B cell (primary cell): Measurements from ENCODE around the gene SMARCA4. TPM values are rescaled to one million over a fixed set of nuclear protein-coding genes. Genes with fewer than 3 reads are reported as not detected.
A peak's percentile ranks its signal among the peaks of the same experiment; 100 is the strongest.

Experiments
- ATAC-seq: fragments of 200-7000 bp; cut with Tn5 transposase; one replicate; pipeline ENCODE4 v1.10.0; 2021; ENCODE audit warnings: low read depth, mild to moderate bottlenecking, moderate number of reproducible peaks, moderate library complexity
- CTCF ChIA-PET: fragments of 350-600 bp; sonication (Branson Sonifier 250); formaldehyde crosslinking; loops from one replicate; lab custom pipeline; 2021; ENCODE audit warnings: antibody characterized with exemption, inconsistent platforms; lab: Charles Lee
- POLR2A ChIA-PET: fragments of 350-600 bp; sonication (Branson Sonifier 250); formaldehyde crosslinking; loops from one replicate; lab custom pipeline; 2021; ENCODE audit warnings: antibody characterized with exemption; lab: Charles Lee
- DNase-seq: peaks from one replicate; pipeline ENCODE4 v3.0.0; 2013
- H2AFZ ChIP-seq: 2 replicates; pipeline ENCODE4 v1.6.1; 2012; ENCODE audit warnings: mild to moderate bottlenecking, low read depth, low read length; ENCODE audit not compliant: insufficient read depth, poor library complexity, severe bottlenecking
- H3K27ac ChIP-seq, 2 donors: 1 replicate in 1 of 2; 2 replicates in 1 of 2; pipeline ENCODE4 v1.5.1; 2012 to 2013; ENCODE audit warnings: low read length in 2 of 2, mild to moderate bottlenecking in 2 of 2, moderate library complexity in 1 of 2
- H3K27me3 ChIP-seq, 4 experiments: fragments of 200-600 bp in 1 of 4; sonication (generic) in 1 of 4; replicated peaks in 1 of 4; 1 replicate in 2 of 4; 2 replicates in 2 of 4; pipeline versions ENCODE4 v1.6.1 to v1.7.0; 2013 to 2016; ENCODE audit warnings: low read length in 3 of 4, mild to moderate bottlenecking in 2 of 4, mixed read lengths in 1 of 4, moderate library complexity in 1 of 4; ENCODE audit not compliant: insufficient read depth in 4 of 4, control insufficient read depth in 3 of 4; ENCODE audit errors: control extremely low read depth in 1 of 4
- H3K36me3 ChIP-seq, 2 experiments: replicated peaks in 1 of 2; 1 replicate in 1 of 2; 2 replicates in 1 of 2; pipeline versions ENCODE4 v1.6.1 to v1.7.1; 2013; ENCODE audit warnings: low read length in 1 of 2; ENCODE audit not compliant: insufficient read depth in 2 of 2, control insufficient read depth in 1 of 2; ENCODE audit errors: control extremely low read depth in 1 of 2, extremely low read depth in 1 of 2
- H3K4me1 ChIP-seq, 2 donors: fragments of 200-600 bp in 1 of 2; sonication (generic) in 1 of 2; 1 replicate in 1 of 2; 2 replicates in 1 of 2; pipeline versions ENCODE4 v1.5.1 to v1.6.1; 2013 to 2017; ENCODE audit warnings: low read length in 2 of 2; ENCODE audit not compliant: control insufficient read depth in 2 of 2, insufficient read depth in 2 of 2
- H3K4me2 ChIP-seq: replicated peaks from 2 replicates; pipeline ENCODE3; 2012; ENCODE audit warnings: mild to moderate bottlenecking, low read depth, low read length; ENCODE audit not compliant: poor library complexity, severe bottlenecking
- H3K4me3 ChIP-seq, 5 experiments: fragments of 200-600 bp in 1 of 5; sonication (generic) in 1 of 5; 1 replicate in 3 of 5; 2 replicates in 2 of 5; pipeline versions ENCODE4 v1.5.1 to v1.7.0; 2011 to 2016; ENCODE audit warnings: low read length in 4 of 5, mild to moderate bottlenecking in 4 of 5, low read depth in 2 of 5, control low read depth in 1 of 5, moderate library complexity in 1 of 5; ENCODE audit not compliant: insufficient read depth in 1 of 5; ENCODE audit errors: control extremely low read depth in 1 of 5, extremely low read depth in 1 of 5
- H3K79me2 ChIP-seq: fragments of 200-600 bp; sonication (generic); one replicate; pipeline ENCODE4 v1.6.0; 2016; ENCODE audit warnings: low read length; ENCODE audit not compliant: control insufficient read depth, insufficient read depth
- H3K9ac ChIP-seq: fragments of 200-600 bp; sonication (generic); 2 replicates; pipeline ENCODE4 v1.6.1; 2017; ENCODE audit warnings: mild to moderate bottlenecking, low read length, moderate library complexity
- H3K9me3 ChIP-seq, 3 donors: one replicate each; pipeline versions ENCODE4 v1.6.1 to v1.7.1; 2013; ENCODE audit warnings: low read length in 2 of 3; ENCODE audit not compliant: control insufficient read depth in 2 of 3, insufficient read depth in 1 of 3; ENCODE audit errors: control extremely low read depth in 1 of 3
- H4K20me1 ChIP-seq: 2 replicates; pipeline ENCODE4 v1.6.0; 2012; ENCODE audit warnings: mild to moderate bottlenecking, low read length; ENCODE audit not compliant: insufficient read depth, control insufficient read depth, poor library complexity, severe bottlenecking
- H3K27ac Mint-ChIP-seq: one replicate; pipeline ENCODE4 v1.8.0; 2021; ENCODE audit warnings: mixed read lengths
- H3K27me3 Mint-ChIP-seq: one replicate; pipeline ENCODE4 v1.8.0; 2021; ENCODE audit warnings: mixed read lengths
- H3K4me1 Mint-ChIP-seq: one replicate; pipeline ENCODE4 v1.8.0; 2021; ENCODE audit warnings: mixed read lengths
- H3K4me3 Mint-ChIP-seq: one replicate; pipeline ENCODE4 v1.8.0; 2021; ENCODE audit warnings: mixed read lengths
- H3K9me3 Mint-ChIP-seq: one replicate; pipeline ENCODE4 v1.8.0; 2022; ENCODE audit warnings: mixed read lengths; ENCODE audit not compliant: insufficient read depth
- EZH2 ChIP-seq: IDR thresholded peaks from 2 replicates; pipeline ENCODE4 v1.6.1; 2012; ENCODE audit warnings: borderline replicate concordance, low read depth, mild to moderate bottlenecking, moderate library complexity, low read length; ENCODE audit not compliant: insufficient read depth, poor library complexity, severe bottlenecking
- WGBS: methylation state at CpG from one replicate; pipeline ENCODE4 v1.1.5; 2013; ENCODE audit warnings: missing lambda C conversion rate; ENCODE audit not compliant: insufficient coverage; 5-methylcytosine and 5-hydroxymethylcytosine counted together
- intact Hi-C: fragments of 100-400 bp; cut with micrococcal nuclease; formaldehyde crosslinking; loops from one replicate; pipeline ENCODE4 v1.10.0; 2022
- polyA plus RNA-seq: library from polyadenylated mRNA; depleted of rRNA; stranded (reverse); fragments of >200 nt; gene quantifications from 2 replicates; pipeline ENCODE4 v1.2.3, GENCODE V29; 2012
- total RNA-seq, 2 donors: library from RNA; stranded (reverse); fragments of 120-200 nt in 1 of 2; gene quantifications; 1 replicate in 1 of 2; 2 replicates in 1 of 2; pipeline versions ENCODE4 v1.2.3 to v1.2.4, GENCODE V29; 2013 to 2022
- TF ChIP-seq, protein P1 (sequence below): fragments of 200-600 bp; IDR thresholded peaks from one replicate; pipeline ENCODE4 v1.8.0; 2022; ENCODE audit warnings: antibody characterized with exemption, mild to moderate bottlenecking

The SMARCA4 gene
- total and polyA plus RNA-seq, 2 donors (not counting 1 experiment from before 2014, with no cell fraction given): 49.7 to 82.3 TPM

DNA sequence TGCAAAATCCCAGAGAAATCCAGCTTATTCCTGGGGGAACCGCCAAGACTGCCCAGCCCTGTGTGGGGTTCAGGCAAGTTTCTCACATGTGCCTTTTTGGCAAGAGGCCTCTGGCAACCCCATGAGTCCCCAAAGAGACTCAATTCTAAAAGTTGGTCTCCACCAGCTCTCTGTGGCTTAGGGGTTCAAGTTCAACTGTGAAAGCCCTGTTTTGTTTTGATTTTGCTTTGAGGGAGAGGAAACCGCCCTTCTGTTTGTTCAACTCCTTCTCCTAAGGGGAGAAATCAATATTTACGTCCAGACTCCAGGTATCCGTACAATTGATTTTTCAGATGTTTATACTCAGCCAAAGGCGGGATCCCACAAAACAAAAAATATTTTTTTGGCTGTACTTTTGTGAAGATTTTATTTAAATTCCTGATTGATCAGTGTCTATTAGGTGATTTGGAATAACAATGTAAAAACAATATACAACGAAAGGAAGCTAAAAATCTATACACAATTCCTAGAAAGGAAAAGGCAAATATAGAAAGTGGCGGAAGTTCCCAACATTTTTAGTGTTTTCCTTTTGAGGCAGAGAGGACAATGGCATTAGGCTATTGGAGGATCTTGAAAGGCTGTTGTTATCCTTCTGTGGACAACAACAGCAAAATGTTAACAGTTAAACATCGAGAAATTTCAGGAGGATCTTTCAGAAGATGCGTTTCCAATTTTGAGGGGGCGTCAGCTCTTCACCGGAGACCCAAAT lies 127.8 kb downstream of the SMARCA4 start:
- no peak overlapping the region for H3K9ac ChIP-seq
- WGBS: 32% methylated on average over 4 of the region's 11 CpGs
- peaks cover 41 to 48% of the 10 kb centered on the region in 2 donors for H3K4me1 ChIP-seq
- peaks cover under 1% of the 10 kb centered on the region for H3K79me2 ChIP-seq
- DNase-seq (no peak), ATAC-seq (no peak)
- H4K20me1 ChIP-seq: no peaks in the 10 kb centered on the region
- no peak overlapping the region for H2AFZ ChIP-seq
- peaks cover 1 to 46% (median 28%) of the 10 kb centered on the region in 3 donors for H3K9me3 ChIP-seq
- peak overlapping the region; percentile 64 for H3K4me3 Mint-ChIP-seq
- H3K27ac Mint-ChIP-seq: peak overlapping the region; percentile 65
- ChIA-PET POLR2A (no interaction called here), CTCF (interaction anchor here (0.6 to 2.7 kb wide), 3 partner anchors 37 to 152 kb away, joined by 3 to 8 read pairs (median 7); no protein-coding TSS in a partner anchor)
- H3K27me3 Mint-ChIP-seq: peaks cover 20% of the 10 kb centered on the region
- H3K4me2 ChIP-seq: peak overlapping the region; percentile 88
- H3K4me3 ChIP-seq: peak overlapping the region in 2 of 5 experiments; percentile 15 to 54
- H3K36me3 ChIP-seq: no peaks in the 10 kb centered on the region
- no peaks in the 10 kb centered on the region for H3K9me3 Mint-ChIP-seq
- H3K27me3 ChIP-seq: peaks cover 0 to 58% (median 28%) of the 10 kb centered on the region in 4 experiments
- peaks cover 23% of the 10 kb centered on the region for H3K4me1 Mint-ChIP-seq
- TF ChIP-seq, protein P1, sequence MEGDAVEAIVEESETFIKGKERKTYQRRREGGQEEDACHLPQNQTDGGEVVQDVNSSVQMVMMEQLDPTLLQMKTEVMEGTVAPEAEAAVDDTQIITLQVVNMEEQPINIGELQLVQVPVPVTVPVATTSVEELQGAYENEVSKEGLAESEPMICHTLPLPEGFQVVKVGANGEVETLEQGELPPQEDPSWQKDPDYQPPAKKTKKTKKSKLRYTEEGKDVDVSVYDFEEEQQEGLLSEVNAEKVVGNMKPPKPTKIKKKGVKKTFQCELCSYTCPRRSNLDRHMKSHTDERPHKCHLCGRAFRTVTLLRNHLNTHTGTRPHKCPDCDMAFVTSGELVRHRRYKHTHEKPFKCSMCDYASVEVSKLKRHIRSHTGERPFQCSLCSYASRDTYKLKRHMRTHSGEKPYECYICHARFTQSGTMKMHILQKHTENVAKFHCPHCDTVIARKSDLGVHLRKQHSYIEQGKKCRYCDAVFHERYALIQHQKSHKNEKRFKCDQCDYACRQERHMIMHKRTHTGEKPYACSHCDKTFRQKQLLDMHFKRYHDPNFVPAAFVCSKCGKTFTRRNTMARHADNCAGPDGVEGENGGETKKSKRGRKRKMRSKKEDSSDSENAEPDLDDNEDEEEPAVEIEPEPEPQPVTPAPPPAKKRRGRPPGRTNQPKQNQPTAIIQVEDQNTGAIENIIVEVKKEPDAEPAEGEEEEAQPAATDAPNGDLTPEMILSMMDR: no peak
- intact Hi-C loops: no loop called here
- H3K27ac ChIP-seq: no peak overlapping the region

DNA sequence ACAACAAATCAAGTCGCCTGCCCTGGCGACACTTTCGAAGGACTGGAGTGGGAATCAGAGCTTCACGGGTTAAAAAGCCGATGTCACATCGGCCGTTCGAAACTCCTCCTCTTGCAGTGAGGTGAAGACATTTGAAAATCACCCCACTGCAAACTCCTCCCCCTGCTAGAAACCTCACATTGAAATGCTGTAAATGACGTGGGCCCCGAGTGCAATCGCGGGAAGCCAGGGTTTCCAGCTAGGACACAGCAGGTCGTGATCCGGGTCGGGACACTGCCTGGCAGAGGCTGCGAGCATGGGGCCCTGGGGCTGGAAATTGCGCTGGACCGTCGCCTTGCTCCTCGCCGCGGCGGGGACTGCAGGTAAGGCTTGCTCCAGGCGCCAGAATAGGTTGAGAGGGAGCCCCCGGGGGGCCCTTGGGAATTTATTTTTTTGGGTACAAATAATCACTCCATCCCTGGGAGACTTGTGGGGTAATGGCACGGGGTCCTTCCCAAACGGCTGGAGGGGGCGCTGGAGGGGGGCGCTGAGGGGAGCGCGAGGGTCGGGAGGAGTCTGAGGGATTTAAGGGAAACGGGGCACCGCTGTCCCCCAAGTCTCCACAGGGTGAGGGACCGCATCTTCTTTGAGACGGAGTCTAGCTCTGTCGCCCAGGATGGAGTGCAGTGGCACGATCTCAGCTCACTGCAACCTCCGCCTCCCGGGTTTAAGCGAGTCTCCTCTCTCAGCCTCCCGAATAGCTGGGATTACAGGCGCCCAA lies 128.6 kb downstream of the SMARCA4 start, which contains the start of gene LDLR:
Gene LDLR, plus strand, starts transcription at position 210 of the 760 bp plus-strand sequence. Its CDS starts 86 bp downstream, at position 296.
- Mint-ChIP-seq H3K4me1 (peaks cover 25% of the 10 kb centered on the region), H3K9me3 (no peaks in the 10 kb centered on the region), H3K27ac (peak within 1 kb of the TSS; percentile 65), H3K27me3 (peaks cover 17% of the 10 kb centered on the region), H3K4me3 (peak within 1 kb of the TSS; percentile 76)
- POLR2A ChIA-PET: no interaction called here
- H2AFZ ChIP-seq: no peak within 1 kb of the TSS
- H3K27ac ChIP-seq: peak within 1 kb of the TSS in 1 of 2 donors; percentile 26
- H3K27me3 ChIP-seq: peaks cover 0 to 60% (median 27%) of the 10 kb centered on the region in 4 experiments
- ATAC-seq: no peak
- intact Hi-C loops: no loop called here
- DNase-seq: peak; percentile 67
- H3K79me2 ChIP-seq: peaks cover 5% of the 10 kb centered on the region
- CTCF ChIA-PET: interaction anchor here (0.6 to 2.7 kb wide), 3 partner anchors 36 to 153 kb away, joined by 3 to 8 read pairs (median 7); no protein-coding TSS in a partner anchor
- H3K36me3 ChIP-seq: no peaks in the 10 kb centered on the region
- no peaks in the 10 kb centered on the region for H4K20me1 ChIP-seq
- peaks cover 1 to 53% (median 28%) of the 10 kb centered on the region in 3 donors for H3K9me3 ChIP-seq
- TF ChIP-seq, protein P1: no peak
- TF ChIP-seq EZH2: no peak
- peaks cover 42 to 52% of the 10 kb centered on the region in 2 donors for H3K4me1 ChIP-seq
- H3K4me2 ChIP-seq: peak within 1 kb of the TSS; percentile 88
- 2% methylated on average over 35 of the region's 43 CpGs for whole genome bisulfite sequencing
- H3K9ac ChIP-seq: peak within 1 kb of the TSS; percentile 58
- H3K4me3 ChIP-seq: peak within 1 kb of the TSS; percentile 21 to 54 (median 51)
